ENCODE data around the gene GPANK1.

DNA sequence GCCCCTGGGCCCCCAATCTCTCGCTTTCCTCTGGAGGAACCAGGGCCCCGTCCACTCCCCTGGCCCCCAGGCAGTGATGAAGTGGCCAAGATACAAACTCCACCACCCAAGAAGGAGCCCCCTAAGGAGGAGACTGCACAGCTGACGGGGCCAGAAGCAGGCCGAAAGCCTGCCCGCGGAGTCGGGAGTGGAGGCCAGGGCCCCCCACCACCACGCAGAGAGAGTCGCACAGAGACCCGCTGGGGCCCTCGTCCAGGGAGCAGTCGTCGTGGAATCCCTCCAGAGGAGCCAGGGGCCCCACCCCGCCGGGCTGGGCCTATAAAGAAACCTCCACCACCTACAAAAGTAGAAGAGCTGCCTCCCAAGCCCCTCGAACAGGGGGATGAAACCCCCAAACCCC lies 33.6 kb downstream of the GPANK1 start:
- TF ChIP-seq POLR2A (IDR thresholded peaks at IDR 0.05) = no peak
- TF ChIP-seq, protein P1, sequence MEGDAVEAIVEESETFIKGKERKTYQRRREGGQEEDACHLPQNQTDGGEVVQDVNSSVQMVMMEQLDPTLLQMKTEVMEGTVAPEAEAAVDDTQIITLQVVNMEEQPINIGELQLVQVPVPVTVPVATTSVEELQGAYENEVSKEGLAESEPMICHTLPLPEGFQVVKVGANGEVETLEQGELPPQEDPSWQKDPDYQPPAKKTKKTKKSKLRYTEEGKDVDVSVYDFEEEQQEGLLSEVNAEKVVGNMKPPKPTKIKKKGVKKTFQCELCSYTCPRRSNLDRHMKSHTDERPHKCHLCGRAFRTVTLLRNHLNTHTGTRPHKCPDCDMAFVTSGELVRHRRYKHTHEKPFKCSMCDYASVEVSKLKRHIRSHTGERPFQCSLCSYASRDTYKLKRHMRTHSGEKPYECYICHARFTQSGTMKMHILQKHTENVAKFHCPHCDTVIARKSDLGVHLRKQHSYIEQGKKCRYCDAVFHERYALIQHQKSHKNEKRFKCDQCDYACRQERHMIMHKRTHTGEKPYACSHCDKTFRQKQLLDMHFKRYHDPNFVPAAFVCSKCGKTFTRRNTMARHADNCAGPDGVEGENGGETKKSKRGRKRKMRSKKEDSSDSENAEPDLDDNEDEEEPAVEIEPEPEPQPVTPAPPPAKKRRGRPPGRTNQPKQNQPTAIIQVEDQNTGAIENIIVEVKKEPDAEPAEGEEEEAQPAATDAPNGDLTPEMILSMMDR (IDR thresholded peaks at IDR 0.05 in 8 of 11, conservative IDR thresholded peaks at IDR 0.05 in 3 of 11) = no peak

Measured in spleen (tissue), 7 donors.